Endodermal cell (in vitro differentiated cells): ENCODE data around the gene RALGPS1. TPM values are rescaled to one million over a fixed set of nuclear protein-coding genes. Genes with fewer than 3 reads are reported as not detected.

Source experiments
- DNase-seq: peaks from one replicate; pipeline ENCODE4 v3.0.0-alpha.2; 2017
- H3K27ac ChIP-seq: 2 replicates; pipeline ENCODE4 v1.5.1; 2013; ENCODE audit warnings: mild to moderate bottlenecking, low read depth, low read length, moderate library complexity
- H3K27me3 ChIP-seq: 2 replicates; pipeline ENCODE4 v1.6.1; 2013; ENCODE audit warnings: mild to moderate bottlenecking, low read length, moderate library complexity; ENCODE audit not compliant: insufficient read depth, control insufficient read depth, poor library complexity, severe bottlenecking
- H3K36me3 ChIP-seq: 2 replicates; pipeline ENCODE4 v1.7.0; 2013; ENCODE audit warnings: mild to moderate bottlenecking, low read length, moderate library complexity; ENCODE audit not compliant: control insufficient read depth, insufficient read depth
- H3K4me1 ChIP-seq: one replicate; pipeline ENCODE4 v1.7.0; 2013; ENCODE audit warnings: low read length; ENCODE audit not compliant: control insufficient read depth, insufficient read depth
- H3K4me3 ChIP-seq: 2 replicates; pipeline ENCODE4 v1.5.1; 2013; ENCODE audit warnings: mild to moderate bottlenecking, low read length, moderate library complexity
- H3K9ac ChIP-seq: 2 replicates; pipeline ENCODE4 v1.6.1; 2013; ENCODE audit warnings: mild to moderate bottlenecking, low read length, moderate library complexity; ENCODE audit not compliant: poor library complexity, severe bottlenecking; ENCODE audit errors: extremely low read depth
- H3K9me3 ChIP-seq: 2 replicates; pipeline ENCODE4 v1.6.1; 2013; ENCODE audit warnings: mild to moderate bottlenecking, low read length, moderate library complexity; ENCODE audit not compliant: control insufficient read depth
- H3K27ac Mint-ChIP-seq: 2 replicates; pipeline ENCODE4 v1.8.0; 2020; ENCODE audit warnings: mixed read lengths
- H3K27me3 Mint-ChIP-seq: 2 replicates; pipeline ENCODE4 v1.8.0; 2021; ENCODE audit warnings: mild to moderate bottlenecking, mixed read lengths; ENCODE audit not compliant: insufficient read depth
- H3K36me3 Mint-ChIP-seq: 2 replicates; pipeline ENCODE4 v1.8.0; 2020; ENCODE audit warnings: low read depth, mixed read lengths
- H3K4me1 Mint-ChIP-seq: 2 replicates; pipeline ENCODE4 v1.8.0; 2020; ENCODE audit warnings: mixed read lengths
- H3K4me3 Mint-ChIP-seq: 2 replicates; pipeline ENCODE4 v1.8.0; 2020; ENCODE audit warnings: mild to moderate bottlenecking, moderate library complexity, mixed read lengths
- H3K9me3 Mint-ChIP-seq: 2 replicates; pipeline ENCODE4 v1.8.0; 2020; ENCODE audit warnings: mild to moderate bottlenecking, mixed read lengths
- CTCF ChIP-seq: fragments of 200-600 bp; sonication (generic); conservative IDR thresholded peaks from 2 replicates; pipeline ENCODE4 v1.5.0; 2021; ENCODE audit warnings: antibody characterized with exemption, mild to moderate bottlenecking
- WGBS, 2 experiments: methylation state at CpG; one replicate each; pipeline versions ENCODE4 v1.1.5 to v1.1.7; 2013; ENCODE audit warnings: missing lambda C conversion rate in 2 of 2, mixed read lengths in 1 of 2; ENCODE audit not compliant: insufficient coverage in 1 of 2, insufficient read length in 1 of 2; 5-methylcytosine and 5-hydroxymethylcytosine counted together
- total RNA-seq, 2 donors: library from RNA; stranded (reverse); fragmentation: NEBNext Ultra II Directional in 1 of 2; extraction: Animal tissue kit (Norgen Biotek cat#: 25700) in 1 of 2; gene quantifications; 2 replicates in 1 of 2; 3 replicates in 1 of 2; pipeline ENCODE4 v1.2.1, GENCODE V29; 2021

Gene RALGPS1
- total RNA-seq, 2 donors from 2014 or later: 23.3 to 25.0 TPM

DNA sequence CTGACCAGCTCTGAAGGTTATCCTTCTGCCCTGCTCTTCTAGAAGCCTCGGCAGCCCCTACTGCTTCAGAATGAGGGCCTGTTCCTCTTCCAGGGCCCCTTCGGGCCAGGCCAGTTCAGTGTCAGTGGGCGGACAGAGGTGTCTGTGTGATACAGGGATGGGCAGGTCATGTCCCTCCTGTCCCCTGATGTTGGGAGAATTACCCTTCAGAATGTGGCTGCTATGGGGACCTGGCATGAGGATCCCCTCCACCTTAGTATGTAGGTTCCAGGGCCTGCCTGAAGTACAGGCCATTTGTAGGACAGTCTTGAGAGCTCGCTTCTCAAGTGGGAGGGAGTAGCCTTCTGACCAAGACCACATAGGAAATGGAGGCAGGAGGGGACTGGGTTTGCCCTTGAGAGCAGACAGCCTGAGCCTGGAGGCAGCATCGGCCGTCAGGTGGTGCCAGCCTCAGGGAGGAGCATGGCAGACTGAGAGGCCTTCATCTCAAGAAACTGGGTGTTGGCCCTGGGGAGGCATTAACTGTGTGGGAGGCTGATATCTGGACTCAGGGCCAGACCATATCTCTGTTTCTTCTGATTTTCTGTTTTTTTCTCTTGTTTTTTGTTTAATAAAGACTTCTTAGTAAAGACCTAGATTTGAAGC, 175.9 kb downstream of the RALGPS1 start:
- no peaks in the 10 kb centered on the region for H3K27me3 Mint-ChIP-seq

DNA sequence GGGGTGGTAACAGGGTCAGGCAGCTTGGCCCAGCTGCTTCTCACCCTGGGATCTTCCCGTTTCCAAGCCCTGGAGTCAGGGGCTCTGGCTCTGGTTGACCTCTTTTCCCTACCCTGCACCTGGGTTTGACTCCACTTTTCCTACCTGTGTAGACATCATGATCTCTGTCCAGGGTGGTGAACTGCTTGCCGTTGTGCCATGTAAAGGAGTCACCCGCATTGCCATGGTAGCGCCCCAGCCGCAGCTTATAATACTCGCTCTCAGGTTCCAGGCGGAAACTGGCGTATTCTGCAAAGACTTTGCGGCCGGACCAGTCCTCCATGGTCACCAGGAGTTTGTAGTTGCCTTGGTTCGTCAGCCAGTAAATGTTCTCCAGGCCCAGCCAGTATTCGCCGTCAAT, 176.9 kb downstream of the RALGPS1 start:
- WGBS, 2 experiments: 86 to 88% methylated on average over 13 of the region's 13 CpGs
- Mint-ChIP-seq H3K27ac (no peak overlapping the region), H3K9me3 (no peaks in the 10 kb centered on the region), H3K4me1 (no peaks in the 10 kb centered on the region), H3K36me3 (peaks cover 19% of the 10 kb centered on the region), H3K4me3 (no peak overlapping the region), H3K27me3 (no peaks in the 10 kb centered on the region)
- Histone ChIP-seq H3K27ac (no peak overlapping the region), H3K4me1 (no peaks in the 10 kb centered on the region), H3K27me3 (no peaks in the 10 kb centered on the region), H3K4me3 (no peak overlapping the region), H3K9ac (no peak overlapping the region), H3K9me3 (no peaks in the 10 kb centered on the region), H3K36me3 (no peaks in the 10 kb centered on the region)
- no peak for TF ChIP-seq CTCF
- DNase-seq: peak; percentile 31

More for the DNA sequence above, 175.9 kb downstream of the RALGPS1 start:
- no peaks in the 10 kb centered on the region for H3K36me3 ChIP-seq
- peak; percentile 38 for DNase-seq
- Mint-ChIP-seq H3K27ac (no peak overlapping the region), H3K4me3 (no peak overlapping the region), H3K4me1 (no peaks in the 10 kb centered on the region), H3K9me3 (no peaks in the 10 kb centered on the region), H3K36me3 (peaks cover 19% of the 10 kb centered on the region)
- no peaks in the 10 kb centered on the region for H3K4me1 ChIP-seq
- H3K27me3 ChIP-seq: no peaks in the 10 kb centered on the region
- H3K9ac ChIP-seq: no peak overlapping the region
- H3K27ac ChIP-seq: no peak overlapping the region
- H3K4me3 ChIP-seq: no peak overlapping the region
- no peak for TF ChIP-seq CTCF
- WGBS, 2 experiments: 93 to 100% methylated on average over 3 to 6 of the region's 6 CpGs
- no peaks in the 10 kb centered on the region for H3K9me3 ChIP-seq

DNA sequence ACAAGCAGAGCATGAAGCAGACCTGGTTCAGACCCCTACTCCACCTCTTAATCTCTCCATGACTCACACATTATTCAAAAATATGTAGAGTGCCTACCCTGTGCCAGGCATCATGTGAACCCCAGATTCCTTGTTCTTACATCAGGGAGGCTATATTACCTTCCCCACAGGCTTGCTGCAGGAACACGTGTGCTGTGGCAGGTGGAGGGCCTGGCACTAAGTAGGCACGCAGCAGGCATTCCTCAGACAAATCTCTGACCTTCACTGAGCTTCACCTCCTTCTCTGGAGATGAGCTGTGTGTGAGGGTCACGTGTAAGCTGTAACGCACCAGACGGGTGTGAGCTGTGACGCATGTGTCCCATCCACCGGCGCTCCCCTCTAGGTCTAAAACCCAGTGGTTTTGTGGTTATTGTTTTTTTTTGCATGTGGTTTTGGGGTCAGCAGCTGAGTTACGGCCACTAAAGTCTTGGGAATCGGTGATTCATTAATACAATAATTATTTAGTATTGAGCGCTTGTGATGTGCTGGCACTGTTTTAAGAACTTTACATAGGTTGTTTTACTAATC, 177.5 kb downstream of the RALGPS1 start:
- H3K27me3 Mint-ChIP-seq: no peaks in the 10 kb centered on the region
- DNase-seq: peak; percentile 25
- no peak overlapping the region for H3K4me3 ChIP-seq
- H3K36me3 ChIP-seq: no peaks in the 10 kb centered on the region
- no peak overlapping the region for H3K27ac ChIP-seq
- 89 to 100% methylated on average over 2 to 11 of the region's 11 CpGs for WGBS, 2 experiments
- H3K36me3 Mint-ChIP-seq: peaks cover 19% of the 10 kb centered on the region
- H3K9me3 Mint-ChIP-seq: no peaks in the 10 kb centered on the region
- no peak overlapping the region for H3K4me3 Mint-ChIP-seq
- H3K27ac Mint-ChIP-seq: peak overlapping the region; percentile 38
- no peak overlapping the region for H3K9ac ChIP-seq
- H3K4me1 ChIP-seq: no peaks in the 10 kb centered on the region
- H3K9me3 ChIP-seq: no peaks in the 10 kb centered on the region
- H3K27me3 ChIP-seq: no peaks in the 10 kb centered on the region
- TF ChIP-seq CTCF: no peak
- no peaks in the 10 kb centered on the region for H3K4me1 Mint-ChIP-seq
